NCI-H345 (cell line): Measurements from ENCODE around the gene SNX5.
A peak's percentile ranks its signal among the peaks of the same experiment; 100 is the strongest.

Source experiments
- DNase-seq: peaks from one replicate; lab custom pipeline; 2025; lab: John Stamatoyannopoulos, UW

The SNX5 gene

GRCh38 chr20:17916433-17916891 is 52.1 kb downstream of the SNX5 start:
- no peak for DNase-seq

- no peak for DNase-seq
Measured at GRCh38 chr20:17914957-17915356, 53.6 kb downstream of the SNX5 start.

GRCh38 chr20:17912916-17913315 is 55.7 kb downstream of the SNX5 start:
- DNase-seq, result no peak

- DNase-seq, result no peak
Measured at GRCh38 chr20:17911927-17912326, 56.7 kb downstream of the SNX5 start.

GRCh38 chr20:17910828-17911294 is 57.7 kb downstream of the SNX5 start:
- no peak for DNase-seq

- DNase-seq, result no peak
Measured at GRCh38 chr20:17909869-17910321, 58.7 kb downstream of the SNX5 start.

GRCh38 chr20:17905544-17905943 is 63.0 kb downstream of the SNX5 start:
- DNase-seq, result no peak

- DNase-seq, result no peak
Measured at GRCh38 chr20:17904027-17904426, 64.6 kb downstream of the SNX5 start.

- no peak for DNase-seq
Measured at GRCh38 chr20:17902531-17903083, 66.0 kb downstream of the SNX5 start.

GRCh38 chr20:17901971-17902370 is 66.6 kb downstream of the SNX5 start:
- DNase-seq, result no peak

GRCh38 chr20:17898548-17898994 is 70.0 kb downstream of the SNX5 start:
- DNase-seq, result peak; percentile 71

- DNase-seq, result no peak
Measured at GRCh38 chr20:17897566-17898307, 70.9 kb downstream of the SNX5 start.

- DNase-seq, result no peak
Measured at GRCh38 chr20:17896771-17897369, 71.7 kb downstream of the SNX5 start.

- no peak for DNase-seq
Measured at GRCh38 chr20:17896193-17896723, 72.3 kb downstream of the SNX5 start.

- no peak for DNase-seq
Measured at GRCh38 chr20:17895641-17896171, 72.9 kb downstream of the SNX5 start.

- no peak for DNase-seq
Measured at GRCh38 chr20:17893445-17893844, 75.1 kb downstream of the SNX5 start.

GRCh38 chr20:17892189-17892938 is 76.2 kb downstream of the SNX5 start:
- no peak for DNase-seq
